Retinal pigment epithelial cell (primary cell): Measurements from ENCODE around the gene LYRM2.

Experiments
- DNase-seq: peaks from one replicate; pipeline ENCODE4 v3.0.0-alpha.2; 2010; ENCODE audit warnings: low read depth
- H3K4me3 ChIP-seq: 2 replicates; pipeline ENCODE4 v1.5.1; 2011; ENCODE audit warnings: mild to moderate bottlenecking, low read length, control low read depth, moderate library complexity
- CTCF ChIP-seq: conservative IDR thresholded peaks from 2 replicates; pipeline ENCODE4 v1.5.1; 2011; ENCODE audit warnings: low read depth, low read length, control low read depth, inconsistent platforms

LYRM2 gene

GRCh38 chr6:89542866-89543265 lies 95.7 kb downstream of the LYRM2 start:
- no peak for TF ChIP-seq CTCF
- no peak overlapping the region for H3K4me3 ChIP-seq

DNA sequence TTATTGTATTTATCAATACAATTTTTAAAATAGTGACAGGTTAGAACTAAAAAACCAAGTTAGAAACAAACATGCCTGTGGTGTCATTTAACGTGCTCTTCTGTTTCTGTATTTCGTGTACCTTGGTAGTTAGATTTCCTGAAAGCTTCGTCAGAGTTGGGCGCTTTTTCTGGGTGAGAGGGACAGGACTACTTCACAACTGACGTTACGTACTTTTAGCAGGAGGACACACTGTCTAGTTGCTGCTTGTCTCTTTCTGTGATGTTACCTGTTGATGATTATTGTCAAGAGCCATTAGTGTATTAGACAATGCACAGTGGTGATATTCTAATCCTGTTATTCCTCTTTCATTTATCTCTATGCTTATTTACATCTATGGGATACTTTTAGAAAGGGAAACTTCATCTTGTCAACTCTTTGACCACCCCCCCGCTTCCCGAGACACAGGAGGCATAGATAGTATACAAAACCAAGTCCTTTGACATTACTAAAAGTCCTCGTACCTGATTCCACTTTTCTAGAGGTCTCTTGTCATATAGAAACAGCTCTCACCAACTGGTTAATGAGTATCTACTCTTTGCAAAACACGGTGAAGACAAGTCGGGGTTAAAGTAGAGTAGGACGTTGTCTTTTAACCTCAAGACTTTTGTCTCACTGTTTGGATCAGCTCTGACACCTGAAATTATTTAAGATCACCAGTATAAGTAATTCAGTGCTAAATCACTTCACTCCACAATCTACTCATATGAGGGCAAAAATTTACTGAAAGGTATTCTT lies 96.3 kb downstream of the LYRM2 start:
- no peak for TF ChIP-seq CTCF
- H3K4me3 ChIP-seq = no peak overlapping the region
- no peak for DNase-seq

More at GRCh38 chr6:89542866-89543265, 95.7 kb downstream of the LYRM2 start:
- no peak for DNase-seq

GRCh38 chr6:89539779-89540178 lies 98.8 kb downstream of the LYRM2 start:
- no peak for TF ChIP-seq CTCF
- H3K4me3 ChIP-seq = no peak overlapping the region
- DNase-seq = no peak

DNA sequence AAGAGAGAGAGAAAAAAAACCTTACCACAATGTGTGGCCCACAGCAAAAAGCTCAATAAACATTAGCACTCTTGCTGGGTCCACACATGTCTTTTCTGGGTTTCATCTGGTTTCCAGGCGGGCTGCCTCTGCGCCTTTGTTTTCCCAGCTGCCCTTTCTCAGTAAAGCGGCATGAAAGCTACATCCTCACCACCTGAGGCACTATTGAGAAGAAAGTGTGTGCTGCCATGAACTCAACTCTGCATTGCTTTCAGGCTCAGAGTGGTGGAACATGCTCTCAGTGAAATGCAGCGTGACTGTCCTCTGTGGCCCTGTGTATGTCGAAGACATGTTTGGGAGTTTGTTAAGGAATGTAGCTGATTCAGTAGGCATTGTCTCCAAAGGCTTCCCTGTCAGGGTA lies 102.3 kb downstream of the LYRM2 start:
- DNase-seq = no peak
- TF ChIP-seq CTCF = no peak
- H3K4me3 ChIP-seq = no peak overlapping the region

GRCh38 chr6:89530982-89531381 lies 107.6 kb downstream of the LYRM2 start:
- no peak for TF ChIP-seq CTCF
- no peak overlapping the region for H3K4me3 ChIP-seq
- no peak for DNase-seq

GRCh38 chr6:89528866-89529265 lies 109.7 kb downstream of the LYRM2 start:
- DNase-seq = no peak

More at GRCh38 chr6:89528866-89529265, 109.7 kb downstream of the LYRM2 start:
- H3K4me3 ChIP-seq = no peak overlapping the region
- no peak for TF ChIP-seq CTCF
